ENCODE results near the gene BSDC1. TPM values are rescaled to one million over a fixed set of nuclear protein-coding genes. Genes with fewer than 3 reads are reported as not detected.
A peak's percentile ranks its signal among the peaks of the same experiment; 100 is the strongest.

Gene BSDC1
- total and polyA plus RNA-seq, 3 experiments from 2014 or later = 35.1 to 50.0 (median 37.6) TPM

DNA sequence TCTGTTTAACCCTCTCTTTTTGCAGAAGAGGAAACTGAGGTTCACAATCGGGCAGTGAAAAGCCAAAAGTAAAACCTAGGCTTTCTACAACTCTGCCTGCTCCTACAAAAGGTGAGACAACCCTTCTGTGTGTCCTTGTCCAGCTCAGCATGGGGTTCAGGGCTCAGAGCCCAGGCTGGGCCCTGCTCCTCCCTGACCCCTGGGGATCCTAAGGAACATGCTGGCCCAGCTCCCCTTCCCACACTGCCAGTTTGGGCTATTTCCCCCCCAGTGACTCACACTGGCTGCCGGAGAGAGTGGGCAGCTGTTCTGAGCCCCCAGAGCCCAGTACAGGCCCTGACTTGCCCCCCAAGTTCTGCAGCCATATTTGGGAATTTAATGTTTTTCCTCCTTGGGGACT lies 40.8 kb downstream of the BSDC1 start:
- Histone ChIP-seq H3K27ac (ENCODE audit: low read depth, low read length) (no peak overlapping the region), H3K36me3 (ENCODE audit: insufficient read depth, low read length) (no peaks in the 10 kb centered on the region), H3K4me1 (ENCODE audit: insufficient read depth, low read length) (peaks cover 31% of the 10 kb centered on the region), H3K27me3 (ENCODE audit: insufficient read depth, low read length, poor library complexity, severe bottlenecking) (no peaks in the 10 kb centered on the region), H3K4me3 (ENCODE audit: low read length) (no peak overlapping the region), H3K9me3 (ENCODE audit: low read length) (no peaks in the 10 kb centered on the region)
- POLR2A ChIA-PET = interaction anchor here (2.5 to 4.0 kb wide), 3 partner anchors 17 to 41 kb away, joined by 8 to 34 read pairs (median 10); partner anchors contain the start of genes BSDC1 and MARCKSL1
- peaks cover 0 to 8% (median 0%) of the 10 kb centered on the region in 3 donors for H3K36me3 Mint-ChIP-seq
- H3K9me3 Mint-ChIP-seq = no peaks in the 10 kb centered on the region
- peak overlapping the region in 7 of 8 donors; percentile 11 to 83 (median 30) for H3K27ac Mint-ChIP-seq
- peaks cover 29 to 45% (median 36%) of the 10 kb centered on the region in 3 donors for H3K4me1 Mint-ChIP-seq
- CTCF ChIA-PET = interaction anchor here (1.6 to 3.7 kb wide), 3 partner anchors 17 to 105 kb away, joined by 3 to 28 read pairs (median 6); partner anchors contain the start of gene MARCKSL1
- H3K4me3 Mint-ChIP-seq = peak overlapping the region; percentile 37 to 96 (median 71)
- H3K27me3 Mint-ChIP-seq = no peaks in the 10 kb centered on the region
- DNase-seq = no peak

DNA sequence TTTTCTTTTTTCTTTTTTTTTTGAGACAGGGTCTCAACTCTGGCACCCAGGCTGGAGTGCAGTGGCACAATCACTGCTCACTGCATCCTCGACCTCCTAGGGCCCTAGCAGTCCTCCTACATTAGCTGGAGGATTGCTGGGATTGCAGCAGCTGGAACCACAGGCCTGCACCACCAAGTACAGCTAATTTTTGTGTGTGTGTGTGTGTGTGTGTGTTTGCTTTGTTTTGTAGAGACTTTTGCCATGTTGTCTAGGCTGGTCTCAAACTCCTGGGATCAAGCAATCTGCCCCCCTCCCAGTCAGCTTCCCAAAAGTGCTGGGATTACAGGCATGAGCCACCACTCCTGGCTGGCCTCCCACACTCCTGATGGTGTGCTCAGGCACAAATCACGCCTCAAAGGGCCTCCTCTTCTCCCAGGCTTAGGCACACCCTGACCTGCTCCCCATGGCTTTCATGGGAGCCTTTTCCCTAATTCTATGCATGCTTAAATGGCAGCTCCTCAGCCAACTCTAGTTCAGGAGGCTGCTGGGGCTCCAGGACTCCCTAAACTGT lies 41.3 kb downstream of the BSDC1 start:
- Histone ChIP-seq H3K27ac (ENCODE audit: low read depth, low read length) (no peak overlapping the region), H3K9me3 (ENCODE audit: low read length) (no peaks in the 10 kb centered on the region), H3K36me3 (ENCODE audit: insufficient read depth, low read length) (no peaks in the 10 kb centered on the region), H3K4me1 (ENCODE audit: insufficient read depth, low read length) (peaks cover 31% of the 10 kb centered on the region), H3K4me3 (ENCODE audit: low read length) (no peak overlapping the region), H3K27me3 (ENCODE audit: insufficient read depth, low read length, poor library complexity, severe bottlenecking) (no peaks in the 10 kb centered on the region)
- peak overlapping the region; percentile 37 to 96 (median 71) for H3K4me3 Mint-ChIP-seq
- peaks cover 0 to 8% (median 0%) of the 10 kb centered on the region in 3 donors for H3K36me3 Mint-ChIP-seq
- no peaks in the 10 kb centered on the region for H3K27me3 Mint-ChIP-seq
- peak overlapping the region in 6 of 8 donors; percentile 11 to 70 (median 28) for H3K27ac Mint-ChIP-seq
- POLR2A ChIA-PET = interaction anchor here (0.6 to 4.0 kb wide), 4 partner anchors 16 to 62 kb away, joined by 3 to 34 read pairs (median 6); partner anchors contain the start of genes BSDC1 and MARCKSL1
- no peak for DNase-seq
- H3K9me3 Mint-ChIP-seq = no peaks in the 10 kb centered on the region
- CTCF ChIA-PET = interaction anchor here (1.6 to 3.7 kb wide), 3 partner anchors 16 to 105 kb away, joined by 3 to 28 read pairs (median 6); partner anchors contain the start of gene MARCKSL1
- H3K4me1 Mint-ChIP-seq = peaks cover 31 to 46% (median 42%) of the 10 kb centered on the region in 3 donors

DNA sequence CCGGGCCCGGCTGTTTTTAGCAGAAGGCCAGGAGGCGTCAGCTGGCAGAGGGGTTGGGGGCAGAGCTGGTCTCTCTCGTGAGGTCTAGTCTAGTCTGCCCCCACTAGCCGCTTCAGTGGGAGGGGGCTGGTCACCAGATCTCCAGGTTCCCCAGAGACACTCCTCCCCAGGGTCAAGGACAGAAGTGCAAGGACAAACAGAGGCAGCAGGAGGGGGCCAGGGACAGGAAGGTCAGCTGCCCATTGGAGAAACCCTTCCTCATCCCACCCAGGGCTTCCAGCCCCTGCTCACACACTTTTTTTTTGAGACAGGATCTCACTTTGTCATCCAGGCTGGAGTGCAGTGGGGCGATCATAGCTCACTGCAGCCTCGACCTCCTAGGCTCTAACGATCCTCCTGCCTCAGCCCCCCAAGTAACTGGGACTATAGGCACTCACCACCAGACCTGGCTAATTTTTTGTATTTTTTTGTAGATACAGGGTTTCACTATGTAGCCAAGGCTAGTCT lies 41.9 kb downstream of the BSDC1 start:
- Histone ChIP-seq H3K9me3 (ENCODE audit: low read length) (no peaks in the 10 kb centered on the region), H3K27ac (ENCODE audit: low read depth, low read length) (peak overlapping the region; percentile 72), H3K27me3 (ENCODE audit: insufficient read depth, low read length, poor library complexity, severe bottlenecking) (no peaks in the 10 kb centered on the region), H3K36me3 (ENCODE audit: insufficient read depth, low read length) (no peaks in the 10 kb centered on the region), H3K4me1 (ENCODE audit: insufficient read depth, low read length) (peaks cover 31% of the 10 kb centered on the region), H3K4me3 (ENCODE audit: low read length) (peak overlapping the region; percentile 49)
- no peak for DNase-seq
- POLR2A ChIA-PET = interaction anchor here (0.6 to 4.0 kb wide), 4 partner anchors 16 to 61 kb away, joined by 3 to 34 read pairs (median 6); partner anchors contain the start of genes BSDC1 and MARCKSL1
- Mint-ChIP-seq H3K36me3 (peaks cover 0 to 8% (median 0%) of the 10 kb centered on the region in 3 donors), H3K4me3 (peak overlapping the region; percentile 50 to 96 (median 72)), H3K27ac (peak overlapping the region; percentile 17 to 92 (median 66)), H3K27me3 (no peaks in the 10 kb centered on the region), H3K4me1 (peaks cover 31 to 46% (median 42%) of the 10 kb centered on the region in 3 donors), H3K9me3 (no peaks in the 10 kb centered on the region)
- CTCF ChIA-PET = interaction anchor here (1.6 to 3.7 kb wide), 4 partner anchors 16 to 104 kb away, joined by 3 to 28 read pairs (median 4); partner anchors contain the start of gene MARCKSL1

DNA sequence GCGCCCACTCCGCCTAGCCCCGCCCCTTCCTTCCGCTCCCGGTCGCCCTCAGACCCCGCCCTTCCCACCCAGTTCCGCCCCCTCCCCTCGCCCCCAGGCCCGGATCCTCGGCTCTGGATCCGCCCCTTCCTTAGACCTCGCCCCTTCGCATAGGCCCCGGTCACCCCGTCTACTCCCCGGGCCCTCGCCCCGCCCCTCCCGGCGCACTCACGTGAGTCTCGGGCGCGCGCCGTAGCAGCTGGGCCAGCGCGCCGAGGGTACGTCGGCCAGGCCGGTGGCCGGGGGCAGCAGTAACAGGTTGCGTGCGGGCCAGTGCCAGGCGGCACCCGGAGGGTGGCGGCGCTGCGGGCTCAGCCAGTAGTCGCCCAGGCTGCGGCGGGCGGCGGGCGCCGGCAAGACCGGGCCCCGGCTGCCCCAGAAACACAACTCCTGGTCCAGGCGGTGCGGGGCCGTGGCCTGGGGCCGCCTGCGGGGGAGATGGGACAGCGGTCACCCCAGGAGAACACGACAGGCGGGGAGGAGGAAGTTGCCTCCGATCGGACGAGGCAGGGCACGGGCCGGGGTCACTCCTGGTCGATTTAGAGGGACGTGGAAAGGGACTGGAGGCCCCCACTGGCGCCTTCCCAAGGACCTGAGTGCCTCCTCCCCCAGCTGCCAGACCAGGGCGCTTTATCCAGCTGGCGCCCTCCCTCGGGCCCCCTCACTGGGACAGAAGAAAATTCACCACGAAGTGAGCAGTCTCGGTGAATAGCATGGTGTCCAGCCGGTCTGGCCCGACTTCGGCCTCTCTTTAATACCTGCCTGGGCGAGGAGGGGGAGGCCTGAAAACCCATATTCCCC lies 42.6 kb downstream of the BSDC1 start:
- Mint-ChIP-seq H3K27ac (peak overlapping the region; percentile 54 to 93 (median 88)), H3K4me1 (peaks cover 31 to 49% (median 42%) of the 10 kb centered on the region in 3 donors), H3K4me3 (peak overlapping the region; percentile 80 to 96 (median 84)), H3K36me3 (peaks cover 0 to 7% (median 0%) of the 10 kb centered on the region in 3 donors), H3K9me3 (no peaks in the 10 kb centered on the region), H3K27me3 (no peaks in the 10 kb centered on the region)
- CTCF ChIA-PET = interaction anchor here (1.1 to 3.7 kb wide), 8 partner anchors 11 to 172 kb away, joined by 3 to 28 read pairs (median 4); partner anchors contain the start of genes MARCKSL1 and TXLNA
- POLR2A ChIA-PET = interaction anchor here (0.6 to 4.0 kb wide), 6 partner anchors 15 to 279 kb away, joined by 3 to 34 read pairs (median 3); partner anchors contain the start of genes BSDC1, HDAC1 and MARCKSL1
- Histone ChIP-seq H3K27me3 (ENCODE audit: insufficient read depth, low read length, poor library complexity, severe bottlenecking) (no peaks in the 10 kb centered on the region), H3K27ac (ENCODE audit: low read depth, low read length) (peak overlapping the region; percentile 72), H3K4me1 (ENCODE audit: insufficient read depth, low read length) (peaks cover 31% of the 10 kb centered on the region), H3K4me3 (ENCODE audit: low read length) (peak overlapping the region; percentile 49), H3K36me3 (ENCODE audit: insufficient read depth, low read length) (no peaks in the 10 kb centered on the region), H3K9me3 (ENCODE audit: low read length) (no peaks in the 10 kb centered on the region)
- DNase-seq = peak; percentile 88 to 95 (median 90)

DNA sequence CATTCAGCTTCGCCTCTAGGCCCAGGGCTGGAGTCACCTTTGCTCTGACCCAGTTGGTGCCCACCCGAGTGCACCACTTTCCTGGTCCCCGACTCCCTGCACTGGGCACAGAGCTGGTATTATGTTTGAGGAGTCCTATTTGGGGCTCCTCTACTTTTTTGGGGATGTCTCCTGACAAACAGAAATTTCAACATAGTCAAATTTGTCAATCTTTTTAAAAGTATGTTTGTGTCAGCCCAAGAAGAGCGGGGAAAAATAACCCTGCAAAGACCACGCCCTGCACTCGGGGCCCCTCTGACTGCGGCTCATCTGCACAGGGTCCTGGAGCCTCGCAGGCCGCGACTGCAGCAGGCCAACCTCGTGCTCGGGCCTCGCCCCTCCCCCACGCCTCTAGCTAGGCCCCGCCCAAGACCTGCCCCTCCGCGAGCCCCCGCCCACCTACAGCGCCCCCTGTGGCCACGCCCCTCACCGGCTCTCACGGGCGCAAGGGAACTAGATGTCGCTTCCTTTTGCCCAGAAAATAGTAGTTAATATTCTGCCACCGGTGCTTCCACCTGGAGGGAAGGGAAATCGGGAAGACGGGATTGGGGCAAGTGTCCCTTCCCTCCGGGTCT lies 43.3 kb downstream of the BSDC1 start:
- peak overlapping the region; percentile 42 for H3K4me3 ChIP-seq (ENCODE audit: low read length)
- ChIA-PET CTCF (interaction anchor here (0.7 to 3.7 kb wide), 11 partner anchors 9 to 171 kb away, joined by 3 to 28 read pairs (median 3); partner anchors contain the start of genes MARCKSL1 and TXLNA), POLR2A (interaction anchor here (0.5 to 4.0 kb wide), 7 partner anchors 15 to 279 kb away, joined by 3 to 34 read pairs (median 3); partner anchors contain the start of genes BSDC1, HDAC1 and MARCKSL1)
- no peaks in the 10 kb centered on the region for H3K9me3 Mint-ChIP-seq
- H3K27me3 Mint-ChIP-seq = peaks cover 0 to under 1% of the 10 kb centered on the region in 2 donors
- no peaks in the 10 kb centered on the region for H3K27me3 ChIP-seq (ENCODE audit: insufficient read depth, low read length, poor library complexity, severe bottlenecking)
- no peak overlapping the region for H3K27ac ChIP-seq (ENCODE audit: low read depth, low read length)
- H3K27ac Mint-ChIP-seq = peak overlapping the region; percentile 47 to 93 (median 88)
- peak overlapping the region; percentile 80 to 96 (median 84) for H3K4me3 Mint-ChIP-seq
- DNase-seq = peak in 2 of 5 donors; percentile 83 to 85
- no peaks in the 10 kb centered on the region for H3K36me3 ChIP-seq (ENCODE audit: insufficient read depth, low read length)
- H3K4me1 Mint-ChIP-seq = peaks cover 38 to 57% (median 43%) of the 10 kb centered on the region in 3 donors
- peaks cover 34% of the 10 kb centered on the region for H3K4me1 ChIP-seq (ENCODE audit: insufficient read depth, low read length)
- no peaks in the 10 kb centered on the region for H3K9me3 ChIP-seq (ENCODE audit: low read length)
- peaks cover 0 to 5% (median 0%) of the 10 kb centered on the region in 3 donors for H3K36me3 Mint-ChIP-seq

DNA sequence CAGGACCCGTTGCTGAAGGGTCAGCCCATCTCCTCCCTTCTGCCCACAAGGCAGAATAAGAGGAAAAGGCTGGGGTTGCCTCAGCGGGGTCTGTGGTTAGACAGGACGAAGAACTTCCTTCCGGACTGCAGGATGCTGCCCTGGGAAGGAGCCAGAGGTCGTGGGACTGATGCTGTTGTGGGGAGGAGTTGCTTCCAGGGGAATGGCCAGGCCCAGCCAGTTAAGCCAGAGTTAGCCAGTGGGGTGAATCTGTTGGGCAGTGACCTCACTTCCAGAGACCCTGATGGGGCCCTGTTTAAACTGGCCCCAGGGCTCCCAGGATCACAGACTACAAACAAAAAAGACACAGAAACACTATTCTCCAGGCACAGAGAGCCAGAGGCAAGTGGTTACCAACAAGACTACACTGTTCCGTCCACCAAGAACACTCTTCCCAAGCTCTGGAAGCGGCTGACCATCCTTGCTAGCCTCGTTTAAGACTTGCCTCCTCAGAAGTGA lies 45.0 kb downstream of the BSDC1 start:
- Mint-ChIP-seq H3K4me3 (peak overlapping the region; percentile 12 to 86 (median 34)), H3K36me3 (no peaks in the 10 kb centered on the region), H3K27me3 (peaks cover 0 to 2% of the 10 kb centered on the region in 2 donors), H3K27ac (peak overlapping the region in 6 of 8 donors; percentile 8 to 90 (median 55)), H3K9me3 (no peaks in the 10 kb centered on the region), H3K4me1 (peaks cover 45 to 67% (median 52%) of the 10 kb centered on the region in 3 donors)
- DNase-seq = no peak
- Histone ChIP-seq H3K27ac (ENCODE audit: low read depth, low read length) (no peak overlapping the region), H3K27me3 (ENCODE audit: insufficient read depth, low read length, poor library complexity, severe bottlenecking) (no peaks in the 10 kb centered on the region), H3K4me3 (ENCODE audit: low read length) (no peak overlapping the region), H3K36me3 (ENCODE audit: insufficient read depth, low read length) (no peaks in the 10 kb centered on the region), H3K9me3 (ENCODE audit: low read length) (no peaks in the 10 kb centered on the region), H3K4me1 (ENCODE audit: insufficient read depth, low read length) (peaks cover 44% of the 10 kb centered on the region)
- POLR2A ChIA-PET = interaction anchor here (1.0 to 4.0 kb wide), 2 partner anchors 11 to 13 kb away, joined by 3 to 34 read pairs; partner anchors contain the start of gene MARCKSL1
- CTCF ChIA-PET = no interaction called here
